Hepatocyte (in vitro differentiated cells): ENCODE measurements around the gene PHF2. TPM values are rescaled to one million over a fixed set of nuclear protein-coding genes. Genes with fewer than 3 reads are reported as not detected.

Experiments used
- DNase-seq: peaks from one replicate; pipeline ENCODE4 v3.0.0-alpha.2; 2016; ENCODE audit warnings: low spot score
- H2AFZ ChIP-seq: fragments of 200-600 bp; sonication (generic); 2 replicates; pipeline ENCODE4 v1.6.0; 2016; ENCODE audit warnings: antibody characterized with exemption, mild to moderate bottlenecking
- H3K27ac ChIP-seq: fragments of 200-600 bp; sonication (generic); 2 replicates; pipeline ENCODE4 v1.5.1; 2016; ENCODE audit warnings: mild to moderate bottlenecking
- H3K27me3 ChIP-seq: fragments of 200-600 bp; sonication (generic); 2 replicates; pipeline ENCODE4 v1.6.1; 2016
- H3K36me3 ChIP-seq: fragments of 200-600 bp; sonication (generic); replicated peaks from 2 replicates; pipeline ENCODE4 v1.5.1; 2016; ENCODE audit warnings: low read depth; ENCODE audit not compliant: insufficient read depth
- H3K4me1 ChIP-seq: fragments of 200-600 bp; sonication (generic); 2 replicates; pipeline ENCODE4 v1.5.1; 2016; ENCODE audit warnings: mild to moderate bottlenecking, moderate library complexity; ENCODE audit not compliant: insufficient read depth
- H3K4me2 ChIP-seq: fragments of 200-600 bp; sonication (generic); 2 replicates; pipeline ENCODE4 v1.6.0; 2016
- H3K4me3 ChIP-seq: fragments of 200-600 bp; sonication (generic); 2 replicates; pipeline ENCODE4 v1.5.1; 2016; ENCODE audit warnings: mild to moderate bottlenecking
- H3K79me2 ChIP-seq: fragments of 200-600 bp; sonication (generic); 2 replicates; pipeline ENCODE4 v1.6.0; 2017; ENCODE audit warnings: mild to moderate bottlenecking
- H3K9me2 ChIP-seq: fragments of 200-600 bp; sonication (generic); replicated peaks from 2 replicates; pipeline ENCODE4 v1.6.0; 2017; ENCODE audit warnings: mild to moderate bottlenecking; ENCODE audit not compliant: insufficient read depth
- H3K9me3 ChIP-seq: fragments of 200-600 bp; sonication (generic); 2 replicates; pipeline ENCODE4 v1.5.1; 2016; ENCODE audit warnings: low read depth, mild to moderate bottlenecking
- H4K20me1 ChIP-seq: fragments of 200-600 bp; sonication (generic); 2 replicates; pipeline ENCODE4 v1.6.0; 2016; ENCODE audit warnings: mild to moderate bottlenecking; ENCODE audit not compliant: insufficient read depth, poor library complexity, severe bottlenecking
- EZH2 ChIP-seq: fragments of 200-600 bp; sonication (generic); IDR thresholded peaks from 2 replicates; pipeline ENCODE4 v1.6.1; 2016; ENCODE audit warnings: antibody characterized with exemption, mild to moderate bottlenecking, borderline replicate concordance
- EZH2phosphoT487 ChIP-seq: fragments of 200-600 bp; sonication (generic); IDR thresholded peaks from one replicate; pipeline ENCODE4 v1.6.1; 2018; ENCODE audit warnings: antibody characterized with exemption, mild to moderate bottlenecking, low read depth, moderate library complexity; ENCODE audit not compliant: unreplicated experiment, severe bottlenecking
- WGBS: methylation state at CpG from one replicate; pipeline ENCODE4 v1.1.6; 2016; ENCODE audit warnings: low lambda C conversion rate; ENCODE audit errors: missing lambda C conversion rate; 5-methylcytosine and 5-hydroxymethylcytosine counted together
- polyA plus RNA-seq: library from polyadenylated mRNA; unstranded; fragments of >200 nt; fragmentation: Nextera tagmentation; extraction: Ambion mirVana; gene quantifications from 2 replicates; pipeline ENCODE4 v1.2.1, GENCODE V29; 2016
- total RNA-seq: library from RNA; depleted of rRNA; stranded (reverse); fragments of >200 nt; gene quantifications from 2 replicates; pipeline ENCODE4 v1.2.3, GENCODE V29; 2014
- TF ChIP-seq, protein P1 (sequence below): fragments of 200-600 bp; sonication (generic); IDR thresholded peaks from 2 replicates; pipeline ENCODE4 v1.5.1; 2016; ENCODE audit warnings: antibody characterized with exemption, mild to moderate bottlenecking; ENCODE audit not compliant: poor library complexity

PHF2 gene
- total and polyA plus RNA-seq, 2 experiments from 2014 or later = 10.5 to 19.8 TPM

DNA sequence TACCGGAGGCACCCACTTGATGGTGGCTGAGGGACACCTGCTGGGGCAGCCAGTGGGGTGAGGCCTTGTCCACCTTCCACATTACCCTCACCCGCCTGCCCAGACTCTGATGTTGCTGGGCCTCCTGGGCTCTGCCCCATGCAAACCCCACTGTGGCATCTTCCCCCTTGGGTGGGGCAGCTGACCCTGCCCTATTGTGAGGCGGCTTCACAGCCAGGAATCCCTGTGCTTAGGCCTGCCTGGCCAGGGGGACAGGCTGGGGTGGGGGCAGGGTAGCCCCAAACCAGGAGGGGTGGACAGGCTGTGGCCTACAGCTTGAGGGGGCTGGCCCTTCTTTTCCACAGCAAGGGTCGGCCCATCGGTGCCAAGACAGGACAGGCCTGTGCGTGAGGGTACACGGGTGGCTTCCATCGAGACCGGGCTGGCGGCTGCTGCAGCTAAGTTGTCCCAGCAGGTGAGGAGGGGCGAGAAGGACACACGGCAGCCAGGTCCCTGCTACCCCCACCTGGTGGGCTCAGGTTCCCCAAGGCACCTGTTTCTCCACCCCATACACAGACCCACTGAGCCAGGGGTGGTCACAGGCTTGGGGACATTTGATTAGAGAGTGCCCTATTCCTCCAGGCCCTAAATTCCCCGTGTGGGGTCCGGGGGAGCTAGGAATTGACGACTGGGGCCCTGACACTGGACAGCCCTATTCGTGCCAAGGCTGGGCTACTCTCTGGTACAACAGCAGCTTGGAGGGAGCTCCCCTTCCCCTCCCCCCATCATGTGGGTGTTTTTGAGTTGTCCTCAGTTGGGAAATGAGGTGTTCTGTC, 99.2 kb downstream of the PHF2 start:
- H3K4me2 ChIP-seq = no peak overlapping the region
- TF ChIP-seq, protein P1, sequence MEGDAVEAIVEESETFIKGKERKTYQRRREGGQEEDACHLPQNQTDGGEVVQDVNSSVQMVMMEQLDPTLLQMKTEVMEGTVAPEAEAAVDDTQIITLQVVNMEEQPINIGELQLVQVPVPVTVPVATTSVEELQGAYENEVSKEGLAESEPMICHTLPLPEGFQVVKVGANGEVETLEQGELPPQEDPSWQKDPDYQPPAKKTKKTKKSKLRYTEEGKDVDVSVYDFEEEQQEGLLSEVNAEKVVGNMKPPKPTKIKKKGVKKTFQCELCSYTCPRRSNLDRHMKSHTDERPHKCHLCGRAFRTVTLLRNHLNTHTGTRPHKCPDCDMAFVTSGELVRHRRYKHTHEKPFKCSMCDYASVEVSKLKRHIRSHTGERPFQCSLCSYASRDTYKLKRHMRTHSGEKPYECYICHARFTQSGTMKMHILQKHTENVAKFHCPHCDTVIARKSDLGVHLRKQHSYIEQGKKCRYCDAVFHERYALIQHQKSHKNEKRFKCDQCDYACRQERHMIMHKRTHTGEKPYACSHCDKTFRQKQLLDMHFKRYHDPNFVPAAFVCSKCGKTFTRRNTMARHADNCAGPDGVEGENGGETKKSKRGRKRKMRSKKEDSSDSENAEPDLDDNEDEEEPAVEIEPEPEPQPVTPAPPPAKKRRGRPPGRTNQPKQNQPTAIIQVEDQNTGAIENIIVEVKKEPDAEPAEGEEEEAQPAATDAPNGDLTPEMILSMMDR = no peak
- TF ChIP-seq EZH2phosphoT487 (no peak), EZH2 (no peak)
- H4K20me1 ChIP-seq = no peaks in the 10 kb centered on the region
- H3K9me3 ChIP-seq = no peaks in the 10 kb centered on the region
- no peak for DNase-seq
- no peaks in the 10 kb centered on the region for H3K36me3 ChIP-seq
- no peaks in the 10 kb centered on the region for H3K4me1 ChIP-seq
- WGBS = 96% methylated on average over 16 of the region's 16 CpGs
- H2AFZ ChIP-seq = no peak overlapping the region
- no peaks in the 10 kb centered on the region for H3K79me2 ChIP-seq
- H3K27ac ChIP-seq = no peak overlapping the region
- H3K4me3 ChIP-seq = no peak overlapping the region
- no peaks in the 10 kb centered on the region for H3K9me2 ChIP-seq
- H3K27me3 ChIP-seq = no peaks in the 10 kb centered on the region

DNA sequence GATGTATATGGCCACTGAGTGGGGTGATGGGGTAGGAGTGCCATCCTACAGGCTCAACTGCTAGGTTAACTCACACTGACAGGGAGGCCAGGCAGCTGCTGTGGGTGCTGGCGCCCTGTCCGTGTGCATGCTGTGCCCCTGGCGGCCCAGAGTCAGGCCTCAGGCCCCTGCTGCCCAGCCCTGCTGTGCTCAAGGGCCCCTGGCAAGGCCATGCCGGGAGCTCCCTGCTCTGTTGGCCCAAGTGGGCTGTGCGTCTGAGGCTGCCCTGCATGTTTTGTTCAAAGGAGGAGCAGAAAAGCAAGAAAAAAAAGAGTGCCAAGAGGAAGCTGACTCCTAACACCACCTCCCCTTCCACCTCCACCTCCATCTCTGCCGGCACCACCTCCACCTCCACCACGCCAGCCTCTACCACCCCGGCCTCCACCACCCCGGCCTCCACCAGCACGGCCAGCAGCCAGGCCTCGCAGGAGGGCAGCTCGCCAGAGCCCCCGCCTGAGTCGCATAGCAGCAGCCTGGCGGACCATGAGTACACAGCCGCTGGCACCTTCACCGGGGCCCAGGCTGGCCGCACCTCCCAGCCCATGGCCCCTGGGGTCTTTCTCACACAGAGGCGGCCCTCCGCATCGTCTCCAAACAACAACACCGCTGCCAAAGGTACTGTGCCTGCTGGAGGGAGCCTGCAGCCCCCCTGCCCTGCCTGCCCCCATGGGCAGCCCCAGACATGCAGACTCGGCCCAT, 100.1 kb downstream of the PHF2 start:
- H3K9me3 ChIP-seq = no peaks in the 10 kb centered on the region
- 99% methylated on average over 10 of the region's 23 CpGs for WGBS
- H3K27me3 ChIP-seq = no peaks in the 10 kb centered on the region
- H3K4me1 ChIP-seq = peaks cover 5% of the 10 kb centered on the region
- H4K20me1 ChIP-seq = no peaks in the 10 kb centered on the region
- no peak overlapping the region for H2AFZ ChIP-seq
- H3K79me2 ChIP-seq = no peaks in the 10 kb centered on the region
- TF ChIP-seq EZH2 (no peak), EZH2phosphoT487 (no peak)
- TF ChIP-seq, protein P1 = no peak
- no peak overlapping the region for H3K4me2 ChIP-seq
- H3K4me3 ChIP-seq = no peak overlapping the region
- no peak for DNase-seq
- no peak overlapping the region for H3K27ac ChIP-seq
- H3K36me3 ChIP-seq = no peaks in the 10 kb centered on the region
- H3K9me2 ChIP-seq = no peaks in the 10 kb centered on the region

DNA sequence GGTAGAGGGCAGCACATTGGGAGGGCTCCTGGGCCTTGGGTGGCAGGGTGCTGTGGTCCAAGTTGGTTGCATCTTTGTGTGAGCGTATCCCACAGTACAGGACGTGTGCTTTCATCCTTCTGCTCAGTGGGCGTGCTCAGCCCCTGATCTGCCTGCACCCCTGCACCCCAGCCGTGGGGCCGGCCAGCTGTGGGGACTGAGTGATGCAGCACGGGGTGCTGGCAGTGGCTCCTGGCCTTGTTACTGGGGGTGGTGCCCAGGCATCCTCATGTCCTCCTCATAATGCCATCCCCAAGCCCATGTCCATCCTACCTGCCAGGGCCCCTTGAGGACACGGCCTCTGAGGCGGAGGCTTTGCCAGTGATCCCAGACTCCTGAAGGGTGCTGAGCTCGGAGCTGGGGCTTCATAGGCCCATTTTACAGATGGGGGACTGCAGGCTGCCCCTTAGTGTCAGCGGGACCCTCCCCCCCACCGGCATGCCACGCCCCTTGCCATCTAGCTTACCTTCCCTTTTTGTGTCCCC, 100.7 kb downstream of the PHF2 start:
- TF ChIP-seq, protein P1 = no peak
- TF ChIP-seq EZH2phosphoT487 = no peak
- TF ChIP-seq EZH2 = no peak

More for the DNA sequence above, 100.7 kb downstream of the PHF2 start:
- no peaks in the 10 kb centered on the region for H3K79me2 ChIP-seq
- H3K27ac ChIP-seq = no peak overlapping the region
- no peak overlapping the region for H3K4me2 ChIP-seq
- H3K27me3 ChIP-seq = no peaks in the 10 kb centered on the region
- 97% methylated on average over 9 of the region's 12 CpGs for WGBS
- DNase-seq = no peak
- H4K20me1 ChIP-seq = no peaks in the 10 kb centered on the region
- H3K4me1 ChIP-seq = peaks cover 5% of the 10 kb centered on the region
- no peaks in the 10 kb centered on the region for H3K9me2 ChIP-seq
- no peak overlapping the region for H2AFZ ChIP-seq
- H3K36me3 ChIP-seq = no peaks in the 10 kb centered on the region
- H3K9me3 ChIP-seq = no peaks in the 10 kb centered on the region
- no peak overlapping the region for H3K4me3 ChIP-seq
